T-helper 22 cell (primary cell): Measurements from ENCODE around the gene SPTLC3.
"Not testable (repeated sequence)": the region's sequence is repeated elsewhere in the genome, so short reads cannot be mapped to it uniquely, and the experiment has no call there.

Experiments
- DNase-seq: peaks from one replicate; pipeline ENCODE4 v3.0.0-alpha.2; 2020; ENCODE audit warnings: low read depth

Gene SPTLC3

DNA sequence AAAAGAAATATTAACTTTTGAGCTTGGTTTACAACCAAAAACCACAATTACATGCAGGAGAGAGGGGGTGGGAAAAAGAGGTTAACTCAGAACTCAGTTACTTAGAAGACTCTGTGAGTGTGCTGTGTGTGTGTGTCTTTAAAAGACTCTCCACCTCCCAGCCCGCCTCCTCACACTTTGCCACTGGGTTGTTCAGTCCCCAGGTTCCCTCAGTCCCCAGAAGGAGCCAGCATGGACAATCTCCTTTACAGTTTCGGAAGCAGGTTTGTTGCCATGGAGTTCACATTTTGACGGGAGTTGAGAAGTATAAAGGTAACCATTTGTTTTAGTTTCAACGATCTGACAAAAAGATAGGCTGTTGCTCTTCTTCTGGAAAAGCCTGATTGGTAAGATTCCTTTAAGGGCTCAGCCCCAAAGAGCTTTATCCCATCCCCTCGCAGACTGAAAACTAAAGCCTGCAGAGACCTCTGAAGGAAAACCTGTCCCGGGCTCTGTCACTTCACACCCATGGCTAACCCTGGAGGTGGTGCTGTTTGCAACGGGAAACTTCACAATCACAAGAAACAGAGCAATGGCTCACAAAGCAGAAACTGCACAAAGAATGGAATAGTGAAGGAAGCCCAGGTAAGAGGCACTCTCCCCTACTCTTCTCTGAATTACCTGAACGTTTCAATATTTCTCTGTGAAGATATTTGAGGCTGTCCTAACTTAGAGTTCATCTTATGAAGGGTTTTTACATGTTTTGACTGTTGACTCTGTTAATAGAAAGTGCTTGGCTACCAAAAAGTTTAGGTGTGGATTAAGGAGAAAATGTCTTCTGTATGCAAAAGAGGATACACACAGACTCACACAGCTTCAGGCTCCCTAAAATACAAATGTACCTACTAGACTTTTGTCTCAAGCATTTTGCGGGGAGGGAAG lies at the start of gene SPTLC3:
TSS of gene SPTLC3 (plus strand) at position 212 of the 921 bp plus-strand sequence. CDS start at position 508, 296 bp downstream.
- DNase-seq, result no peak

DNA sequence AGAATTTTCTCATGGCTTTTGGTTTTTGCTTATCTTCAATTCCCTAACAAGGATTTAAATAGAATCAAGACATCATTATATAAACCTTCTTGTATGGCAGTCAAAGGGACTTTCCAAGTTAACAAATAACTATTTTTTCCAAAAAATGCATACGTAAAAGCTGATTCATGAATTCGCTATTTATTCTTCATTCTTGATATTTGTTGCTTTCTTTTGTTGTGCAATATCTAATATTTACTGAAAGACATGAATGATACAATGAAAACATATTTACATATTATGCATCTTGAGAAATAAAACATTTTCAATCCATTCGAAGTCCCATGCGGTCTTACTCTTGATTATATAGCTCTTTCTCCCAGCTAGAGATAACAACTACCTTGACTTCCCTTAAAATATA lies 47.0 kb upstream of the SPTLC3 start:
- no peak for DNase-seq

DNA sequence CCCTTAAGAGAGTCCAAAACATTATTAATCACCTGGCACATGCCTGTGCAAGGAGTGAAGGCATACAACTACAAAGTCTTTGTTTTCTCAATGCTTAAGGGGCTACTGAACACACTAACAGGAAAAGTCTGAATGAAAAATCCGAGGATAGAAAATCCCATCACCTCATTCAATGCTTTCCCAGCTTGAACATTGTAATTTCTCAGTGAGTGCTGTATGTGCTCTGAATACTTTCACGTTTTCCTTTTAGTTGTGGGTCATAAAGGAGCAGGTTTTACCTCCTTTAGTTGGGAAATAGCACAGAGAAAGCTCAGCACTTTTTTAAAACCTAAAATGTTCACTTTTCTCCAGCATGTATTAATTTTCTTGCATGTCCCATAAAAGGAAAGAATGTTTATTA lies 45.9 kb upstream of the SPTLC3 start:
- no peak for DNase-seq

DNA sequence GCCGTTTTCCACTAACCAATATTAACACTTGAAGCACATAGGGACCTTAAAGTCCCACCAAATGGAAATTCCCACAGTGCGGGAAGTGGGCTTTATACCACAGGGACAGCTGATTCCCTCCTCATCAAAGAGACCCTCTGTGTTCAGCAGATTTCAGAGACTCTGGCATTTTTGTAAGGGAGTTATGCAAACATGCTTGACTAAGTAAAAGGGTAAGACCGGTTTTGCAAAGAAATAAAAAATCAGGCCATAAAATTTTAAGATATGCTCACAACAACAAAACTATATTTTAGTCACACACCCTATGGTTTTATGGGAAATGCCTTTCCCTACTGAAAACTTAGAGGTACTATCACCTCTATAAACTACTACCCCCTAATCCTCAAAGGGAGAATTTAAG lies 45.4 kb upstream of the SPTLC3 start:
- DNase-seq, result no peak

DNA sequence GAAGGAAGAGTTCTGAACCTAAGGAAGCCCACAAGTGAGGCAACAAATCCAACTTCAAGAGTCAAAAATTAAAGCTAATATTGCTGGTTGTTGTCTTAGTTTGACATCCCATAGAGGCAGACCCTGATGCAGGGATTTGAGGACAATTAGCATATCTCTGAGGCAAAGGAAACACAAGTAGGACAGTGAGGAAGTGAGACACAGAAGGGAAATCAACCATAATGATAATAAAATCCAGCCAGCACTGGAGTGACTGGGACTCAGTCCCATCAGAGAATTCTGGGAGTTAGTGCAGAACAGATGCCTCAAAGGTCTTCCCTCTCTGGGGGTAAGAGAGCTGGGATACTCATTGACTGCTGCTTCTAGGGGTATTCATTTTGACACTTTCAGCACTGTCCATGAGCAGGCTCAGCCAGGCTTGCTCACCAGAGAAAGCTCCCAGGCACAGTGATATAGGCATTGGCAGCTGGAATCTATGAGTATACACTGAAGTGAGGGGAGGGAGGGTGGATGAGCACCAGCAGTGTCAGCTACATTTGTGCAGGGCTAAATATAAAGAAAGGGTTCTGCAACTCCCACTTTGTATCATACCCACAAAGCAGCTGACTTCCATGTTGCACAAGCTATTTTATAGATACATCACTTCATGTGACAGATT lies 43.4 kb upstream of the SPTLC3 start:
- DNase-seq, result no peak

DNA sequence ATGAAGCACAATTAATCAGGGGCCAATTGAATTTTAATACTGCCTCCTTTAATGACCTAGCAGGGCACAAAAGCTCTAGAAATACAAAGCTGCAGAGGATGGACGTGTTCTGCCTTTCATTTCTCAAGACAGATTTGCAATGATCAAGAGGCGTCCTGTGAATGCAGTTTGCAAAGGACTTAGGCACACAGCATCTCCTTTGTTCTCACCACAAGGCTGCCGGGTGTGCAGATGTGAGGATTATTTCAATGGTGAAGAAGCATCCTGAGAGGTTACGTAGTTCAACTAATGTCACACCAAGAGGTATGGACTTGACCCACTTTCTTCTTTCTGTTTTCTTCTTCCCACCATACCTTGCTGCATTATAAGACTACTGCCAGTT lies 42.9 kb upstream of the SPTLC3 start:
- no peak for DNase-seq

DNA sequence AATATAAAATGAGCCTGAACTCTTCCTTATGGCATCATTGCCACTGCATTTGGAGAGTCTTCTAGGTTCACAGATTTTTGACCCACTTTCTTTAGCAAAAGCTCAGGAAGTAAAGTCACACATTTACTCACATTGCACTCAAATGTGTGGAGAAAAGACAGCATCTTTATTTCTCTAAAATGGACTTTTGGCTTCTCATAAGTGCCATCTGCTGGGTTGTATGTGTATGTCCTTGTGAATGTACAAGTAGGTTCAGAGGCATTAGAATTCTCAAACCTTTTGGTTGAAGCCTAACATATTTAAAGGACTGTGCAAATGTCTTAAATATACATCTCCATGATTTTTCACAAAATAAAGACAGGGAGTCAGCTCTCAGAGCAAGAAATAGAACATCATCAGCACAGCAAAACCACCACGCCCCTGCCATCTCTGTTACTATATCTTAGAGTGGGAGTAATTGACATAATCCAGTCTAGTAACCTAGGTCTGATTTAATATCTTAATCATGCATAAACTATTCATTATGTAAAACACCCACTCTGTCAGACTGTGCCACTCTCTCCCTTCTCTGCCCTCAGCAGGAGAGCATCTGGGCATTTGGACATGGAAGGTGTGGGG lies 42.2 kb upstream of the SPTLC3 start:
- no peak for DNase-seq

DNA sequence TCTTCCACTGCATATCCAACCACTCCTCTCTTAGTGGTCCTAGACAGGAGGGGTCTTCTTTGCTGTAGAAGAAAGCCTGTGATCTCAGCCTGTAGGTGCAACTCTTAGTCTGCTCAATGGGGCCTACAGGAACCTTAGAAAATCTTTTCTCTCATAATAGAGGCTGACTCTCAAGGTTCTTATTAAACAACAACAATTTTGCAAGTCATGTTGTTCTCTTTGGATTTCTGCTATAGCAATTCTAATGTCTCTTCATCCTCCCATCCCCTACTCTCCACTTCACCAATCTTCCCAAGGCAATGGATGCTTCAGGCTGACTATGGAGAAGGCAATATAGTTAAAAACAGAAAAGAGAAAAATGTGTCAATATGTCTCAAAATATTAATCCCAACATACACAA lies 40.8 kb upstream of the SPTLC3 start:
- DNase-seq, result no peak

DNA sequence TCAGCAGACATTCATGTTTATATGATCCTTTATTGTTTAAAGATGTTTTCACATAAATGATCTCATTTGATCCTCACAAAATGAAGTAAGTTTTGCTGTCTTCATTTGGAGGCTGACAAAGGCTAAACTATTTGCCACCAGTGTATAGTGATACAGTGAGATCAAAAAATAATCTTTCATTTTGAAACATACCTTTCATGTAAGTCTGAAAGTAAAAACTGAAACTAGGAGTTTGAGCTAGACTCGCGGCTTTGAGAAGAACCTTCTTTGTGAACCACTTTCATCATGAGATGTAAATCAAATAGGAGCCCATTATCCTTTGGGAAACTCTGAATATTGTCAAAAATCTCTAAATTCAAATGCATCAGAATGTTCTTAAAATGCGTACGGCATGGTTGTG lies 40.3 kb upstream of the SPTLC3 start:
- no peak for DNase-seq

DNA sequence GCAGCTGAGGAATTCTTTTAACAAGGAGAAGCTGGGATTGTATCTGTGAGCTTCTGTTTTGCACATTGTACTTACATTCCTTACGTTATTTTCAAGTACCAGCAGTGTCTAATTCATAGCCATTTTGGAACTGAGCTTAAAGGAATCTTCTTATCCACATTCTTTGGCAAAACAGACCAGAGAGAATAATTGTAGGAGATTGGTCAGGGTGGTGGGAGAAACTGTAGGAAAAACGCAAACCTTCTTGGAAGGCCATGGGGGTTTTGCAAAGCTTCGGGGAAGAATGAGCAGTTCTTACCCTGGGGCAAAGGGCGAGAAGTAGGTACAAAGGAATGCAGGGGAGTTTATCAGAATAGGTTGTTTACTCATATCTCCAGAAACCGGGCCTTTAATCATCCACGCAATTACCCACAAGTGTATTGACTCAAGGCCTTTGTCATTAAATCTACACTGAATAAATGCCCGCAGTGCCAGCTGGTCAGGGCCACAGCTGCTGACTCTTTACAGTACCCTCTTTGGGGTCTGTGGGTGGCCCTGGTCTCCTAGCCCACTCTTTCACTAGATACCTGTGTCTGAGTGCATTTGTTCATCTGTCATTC lies 39.6 kb upstream of the SPTLC3 start:
- no peak for DNase-seq

DNA sequence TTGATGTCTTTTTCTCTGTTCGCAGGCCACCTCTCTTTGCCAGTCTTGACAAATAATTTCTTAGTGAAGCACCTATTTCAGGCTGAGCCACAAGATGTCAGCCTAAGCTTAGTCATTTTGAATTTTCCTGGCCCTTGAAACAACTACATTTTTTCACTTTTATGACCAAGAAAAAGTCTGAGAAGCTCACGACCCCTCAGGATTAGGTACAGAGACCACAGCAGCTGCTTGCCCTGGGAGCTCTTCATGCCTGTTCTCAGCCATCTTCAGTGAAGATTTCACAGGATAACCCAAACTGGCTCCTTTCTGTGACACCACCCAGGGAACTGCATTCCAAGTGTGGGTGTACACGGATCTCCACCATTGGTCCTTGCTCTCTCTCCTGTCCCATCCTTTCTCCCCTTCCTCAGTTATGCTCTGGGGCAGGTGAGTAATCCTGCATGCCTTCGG lies 38.4 kb upstream of the SPTLC3 start:
- DNase-seq, result no peak

DNA sequence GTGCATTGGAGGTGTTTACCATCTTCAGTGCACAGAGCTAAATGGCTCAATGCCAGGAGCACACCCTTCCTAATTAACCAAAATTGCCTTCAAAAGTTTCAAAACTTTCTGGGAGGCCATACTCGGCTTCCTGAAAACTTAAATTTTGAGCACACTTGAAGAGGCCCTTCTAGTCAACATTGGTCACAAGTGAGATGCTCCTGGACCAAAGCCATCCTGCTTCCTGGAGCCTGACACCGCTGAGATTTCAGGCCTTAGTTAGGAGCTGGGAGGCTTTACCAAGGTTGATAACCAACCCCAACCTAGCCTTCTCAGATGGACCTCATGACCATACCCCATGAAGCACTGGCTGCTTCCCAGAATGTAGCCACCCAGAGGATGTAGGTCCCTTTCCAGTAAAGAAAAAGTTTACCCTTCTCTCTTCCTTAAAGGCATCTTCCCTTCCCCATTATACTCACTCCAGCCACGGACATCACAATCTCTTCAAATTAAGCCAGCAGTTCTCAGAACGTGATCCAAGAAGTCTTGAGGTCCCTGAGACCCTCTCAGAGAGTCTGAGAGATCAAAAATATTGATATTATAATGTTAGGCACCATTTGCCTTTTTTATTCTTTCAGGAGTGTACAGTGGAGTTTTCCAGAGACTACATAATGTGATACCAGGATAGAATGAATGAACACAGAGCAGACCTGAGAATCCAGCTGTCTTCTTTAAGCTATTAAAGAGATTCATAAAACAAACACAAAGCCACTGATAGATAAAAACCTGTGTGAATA lies 32.8 kb upstream of the SPTLC3 start:
- no peak for DNase-seq

DNA sequence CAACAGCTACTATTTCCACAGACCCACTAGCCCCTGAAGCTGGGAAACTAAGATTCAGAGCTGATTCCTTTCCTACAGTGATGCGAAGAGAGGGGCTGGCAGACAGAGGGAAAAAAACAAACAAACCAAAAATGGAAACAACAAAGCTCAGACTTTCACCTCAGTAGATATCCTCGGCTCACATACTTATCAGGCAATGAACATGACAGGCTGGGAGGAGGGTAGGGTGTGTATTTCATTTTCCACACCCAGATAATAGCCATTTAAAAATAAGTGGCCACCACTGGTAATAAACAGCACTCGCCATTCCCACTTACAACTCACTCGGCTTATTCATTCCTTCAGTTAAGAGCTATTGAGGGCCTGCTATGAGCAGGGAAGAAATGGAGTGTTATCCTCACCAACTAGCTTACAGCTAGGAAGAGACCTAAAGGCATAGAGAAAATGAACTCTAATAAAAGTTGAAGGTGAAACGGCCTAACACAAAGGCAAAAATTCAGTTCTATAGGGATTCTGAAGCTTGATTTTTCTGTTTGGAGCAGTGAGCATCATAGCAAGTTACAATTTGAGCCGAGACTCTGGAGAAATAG lies 32.0 kb upstream of the SPTLC3 start:
- DNase-seq, result no peak

DNA sequence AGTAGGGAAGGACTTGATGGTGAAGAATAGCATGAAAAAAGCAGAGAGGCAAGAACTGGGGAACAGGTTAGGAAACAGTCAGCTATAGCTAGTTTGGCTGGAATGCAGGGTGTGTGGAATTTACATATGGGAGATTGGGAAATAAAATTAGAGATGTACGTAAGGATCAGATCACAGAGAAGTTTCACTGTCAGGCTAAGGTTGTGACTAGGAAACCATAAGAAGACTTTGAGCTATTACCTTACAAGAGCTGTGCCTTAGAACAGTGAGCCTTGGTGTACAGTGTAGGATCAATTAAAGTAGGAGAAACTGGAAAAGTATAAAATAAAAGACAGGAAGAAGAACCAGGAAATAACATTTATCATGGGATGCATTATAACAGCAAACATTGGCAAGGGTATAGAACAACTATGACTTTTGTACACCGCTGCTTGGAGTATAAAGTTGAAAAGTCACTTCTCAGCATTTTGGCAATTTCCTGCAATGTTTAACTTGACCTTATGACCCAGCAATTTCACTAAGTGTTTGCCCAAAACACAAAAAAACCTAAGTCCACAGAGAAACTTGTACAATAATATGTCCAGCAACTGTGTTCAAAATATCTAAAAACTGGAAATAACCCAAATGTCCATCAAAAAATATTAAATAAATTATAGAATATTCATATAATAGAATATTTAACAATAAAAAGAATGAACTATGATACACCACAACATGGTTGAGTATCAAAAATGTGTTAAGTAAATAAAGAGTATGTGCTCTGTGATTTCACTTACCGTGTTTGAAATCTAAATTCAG lies 31.2 kb upstream of the SPTLC3 start:
- DNase-seq, result no peak

DNA sequence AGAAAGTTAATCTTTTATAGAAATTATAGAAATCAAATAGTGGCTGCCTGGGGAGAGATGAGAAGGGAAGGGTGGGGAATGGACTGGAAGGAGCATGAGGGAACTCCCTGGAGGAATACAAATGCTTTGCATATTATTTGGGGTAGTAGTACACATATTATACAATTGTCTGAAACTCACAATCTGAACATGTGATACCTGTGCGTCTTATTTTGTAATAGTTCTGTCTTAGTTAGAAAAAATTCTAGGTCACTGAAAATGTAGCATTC lies 30.7 kb upstream of the SPTLC3 start:
- DNase-seq, result no peak

DNA sequence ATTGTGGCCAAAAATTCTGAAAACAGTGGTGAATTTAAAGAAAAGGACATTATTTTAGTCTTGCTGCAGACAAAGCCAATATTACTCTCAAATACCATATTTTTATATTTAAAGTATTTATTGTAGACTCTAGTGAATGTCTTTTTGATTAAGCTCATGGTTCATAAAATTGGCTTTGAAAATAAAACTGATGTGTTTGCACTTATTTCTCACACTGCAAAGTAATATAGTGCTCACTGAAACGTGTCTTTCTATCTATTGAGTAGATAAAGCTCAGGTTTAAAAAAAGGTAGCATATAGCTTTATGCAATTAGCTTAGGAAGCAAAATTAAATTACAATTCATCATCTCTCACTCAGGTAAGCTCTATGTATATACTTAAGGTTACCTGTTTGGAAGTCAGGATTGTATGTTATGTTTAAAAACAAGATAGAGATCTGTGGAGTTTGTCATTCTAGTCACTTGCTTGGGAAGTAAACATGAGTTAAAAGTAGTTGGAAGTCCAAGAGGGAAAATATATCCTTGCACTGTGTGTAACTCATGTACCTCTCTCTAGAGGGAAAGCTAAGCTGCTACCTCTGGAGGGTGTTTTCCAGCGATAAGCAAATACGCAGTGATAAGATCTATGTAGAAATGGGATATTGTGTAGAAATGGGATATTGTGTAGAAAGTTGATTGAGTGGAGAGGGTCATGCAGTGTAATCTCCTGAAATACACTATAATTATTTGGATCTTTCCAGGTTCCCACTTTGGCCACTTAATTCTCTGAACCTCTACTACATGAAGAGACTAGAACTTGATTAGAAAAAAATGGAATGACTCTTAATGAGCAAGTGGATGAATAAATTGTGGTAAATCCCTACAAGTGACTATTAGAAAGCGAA lies 29.9 kb upstream of the SPTLC3 start:
- DNase-seq, result no peak

DNA sequence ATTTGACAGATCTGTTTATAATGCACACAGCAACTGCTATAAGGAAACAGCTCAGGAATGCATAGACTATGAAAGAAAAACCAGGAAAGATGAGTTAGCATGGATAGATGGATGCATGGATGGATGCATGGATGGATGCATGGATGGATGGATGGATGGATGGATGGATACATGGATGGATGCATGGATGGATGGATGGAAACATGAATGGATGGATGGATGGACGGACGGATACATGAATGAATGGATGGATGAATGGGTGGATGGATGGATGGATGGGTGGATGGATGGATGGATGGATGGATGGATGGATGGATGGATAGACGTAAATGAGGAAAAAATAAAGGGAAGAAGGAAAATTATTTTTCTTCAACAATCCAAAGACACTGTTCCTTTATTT lies 29.1 kb upstream of the SPTLC3 start:
- DNase-seq, result not testable (repeated sequence)

DNA sequence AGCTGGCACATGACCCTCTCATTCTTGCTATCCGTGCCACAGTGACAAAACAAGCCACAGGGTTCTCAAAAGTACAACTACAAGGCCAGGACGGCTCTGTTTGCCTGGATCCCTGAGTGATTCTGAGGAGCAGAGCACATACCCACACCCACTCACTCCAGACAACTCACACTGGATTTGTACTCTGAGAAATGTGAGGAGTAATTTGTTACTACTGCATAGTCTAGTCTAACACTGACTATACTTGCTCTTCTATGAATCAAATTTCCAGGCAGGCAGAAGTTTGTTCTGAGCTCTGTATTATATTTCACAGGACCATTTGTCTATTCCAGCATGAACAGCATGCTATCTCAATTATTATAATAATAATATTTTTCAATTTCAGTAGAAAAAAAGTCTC lies 26.7 kb upstream of the SPTLC3 start:
- no peak for DNase-seq

DNA sequence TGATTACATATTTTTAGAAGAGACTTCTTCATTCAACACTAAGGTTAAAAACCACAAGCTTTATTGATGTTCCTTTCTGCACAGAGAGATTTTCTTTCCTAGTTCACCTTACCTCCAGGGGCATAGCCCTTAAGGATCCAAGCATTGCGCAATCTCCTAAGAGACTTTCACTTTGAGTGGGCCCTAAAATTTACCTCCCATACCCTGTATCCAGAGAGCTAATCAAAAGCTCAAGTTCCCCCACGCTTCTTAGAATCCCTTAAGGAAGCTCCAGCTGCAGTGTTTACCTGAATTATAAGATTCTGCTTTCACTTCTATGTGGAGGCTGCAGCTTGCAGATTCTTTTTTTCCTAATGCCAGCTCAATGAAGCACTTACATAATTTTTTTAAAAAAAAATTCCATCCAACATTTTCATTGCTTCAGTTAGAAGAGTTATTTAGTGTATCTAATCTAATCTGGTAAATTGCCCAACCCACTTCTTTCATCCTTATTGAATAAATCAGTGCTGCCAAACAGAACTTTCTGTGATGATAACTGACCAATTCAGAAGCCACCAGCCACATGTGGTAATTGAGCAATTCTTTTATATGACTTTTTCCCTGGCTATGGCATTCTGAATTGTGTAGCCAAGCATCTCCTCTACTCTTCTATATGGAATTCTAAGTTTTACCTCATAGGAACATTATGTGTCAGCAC lies 24.6 kb upstream of the SPTLC3 start:
- DNase-seq, result no peak
